ENCODE measurements around the gene SPPL2A. TPM values are rescaled to one million over a fixed set of nuclear protein-coding genes. Genes with fewer than 3 reads are reported as not detected.
A peak's percentile ranks its signal among the peaks of the same experiment; 100 is the strongest.

SPPL2A gene
- total and polyA plus RNA-seq, 10 of the 15 experiments (the other 5 are each of a cell fraction or from before 2014, with no cell fraction given): 11.3 to 83.8 (median 44.0) TPM

DNA sequence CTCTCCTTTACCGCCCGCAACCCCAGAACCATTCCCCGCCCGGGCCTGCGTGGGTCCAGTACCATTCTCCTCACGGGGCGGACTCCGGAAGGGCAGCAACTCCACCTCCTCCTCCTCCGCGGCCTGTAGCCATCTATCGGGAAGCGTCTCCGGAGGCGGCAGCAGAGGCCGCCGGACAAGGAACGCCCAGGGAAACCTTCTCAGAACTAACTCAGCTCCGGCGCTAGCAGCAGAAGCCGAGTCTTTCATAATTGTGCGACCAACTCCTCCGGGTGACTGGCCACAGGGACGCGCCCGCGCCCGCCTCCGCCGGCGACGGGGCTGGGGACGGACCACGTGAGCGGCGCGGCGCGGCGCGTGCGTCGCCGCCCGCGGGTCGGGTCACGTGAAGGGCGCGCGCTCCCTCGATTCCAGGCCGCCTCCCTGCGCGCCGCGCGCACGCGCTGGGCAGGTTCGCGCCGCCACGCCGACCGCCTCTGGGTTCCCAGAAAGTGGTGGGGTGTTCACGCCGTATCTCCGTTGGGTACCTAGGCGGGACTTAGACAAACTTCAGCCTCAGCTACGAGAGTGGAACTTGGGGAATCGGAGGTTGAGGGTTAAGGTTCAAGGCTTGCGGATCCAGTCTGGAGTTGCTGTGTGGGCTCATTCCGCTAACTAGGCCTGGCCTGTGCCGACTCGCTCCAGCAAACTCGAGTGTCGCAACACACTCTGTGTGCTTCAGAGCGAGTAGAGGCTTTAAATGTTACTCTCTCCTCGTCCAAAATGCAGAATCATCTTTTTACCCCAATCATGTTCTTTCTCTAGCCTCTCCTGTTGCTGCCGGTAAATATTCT lies 78.8 kb downstream of the SPPL2A start, which contains the start of gene TRPM7 (continued):
- TF ChIP-seq, protein P1, sequence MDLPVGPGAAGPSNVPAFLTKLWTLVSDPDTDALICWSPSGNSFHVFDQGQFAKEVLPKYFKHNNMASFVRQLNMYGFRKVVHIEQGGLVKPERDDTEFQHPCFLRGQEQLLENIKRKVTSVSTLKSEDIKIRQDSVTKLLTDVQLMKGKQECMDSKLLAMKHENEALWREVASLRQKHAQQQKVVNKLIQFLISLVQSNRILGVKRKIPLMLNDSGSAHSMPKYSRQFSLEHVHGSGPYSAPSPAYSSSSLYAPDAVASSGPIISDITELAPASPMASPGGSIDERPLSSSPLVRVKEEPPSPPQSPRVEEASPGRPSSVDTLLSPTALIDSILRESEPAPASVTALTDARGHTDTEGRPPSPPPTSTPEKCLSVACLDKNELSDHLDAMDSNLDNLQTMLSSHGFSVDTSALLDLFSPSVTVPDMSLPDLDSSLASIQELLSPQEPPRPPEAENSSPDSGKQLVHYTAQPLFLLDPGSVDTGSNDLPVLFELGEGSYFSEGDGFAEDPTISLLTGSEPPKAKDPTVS (IDR thresholded peaks at IDR 0.05; ENCODE audit: low read depth, low read length): no peak
- TF ChIP-seq TBL1XR1 (IDR thresholded peaks at IDR 0.05; ENCODE audit: low read depth, low read length) (peak; percentile 40; the same call in 1 of the 2 replicates), MTA3 (IDR thresholded peaks at IDR 0.05; ENCODE audit: borderline replicate concordance, low read length) (no peak; the same call in 1 of the 2 replicates), BCL11A (IDR thresholded peaks at IDR 0.05; ENCODE audit: low read depth, low read length) (0 out of 2 replicates have a peak, but pooled peaks have one; percentile 29), NFYB (IDR thresholded peaks at IDR 0.05; ENCODE audit: insufficient read depth, low read depth, low read length) (peak; percentile 51; the same call in 1 of the 2 replicates), NFXL1 (IDR thresholded peaks at IDR 0.05; ENCODE audit: borderline replicate concordance) (no peak), CHD4 (IDR thresholded peaks at IDR 0.05) (no peak), SMARCA5 (IDR thresholded peaks at IDR 0.05) (peak; percentile 90), YY1 (IDR thresholded peaks at IDR 0.05; ENCODE audit: low read depth, low read length) (peak; percentile 15; the same call in 1 of the 2 replicates), KDM1A (IDR thresholded peaks at IDR 0.05; ENCODE audit: borderline replicate concordance) (no peak), ZNF207 (IDR thresholded peaks at IDR 0.05; ENCODE audit: borderline replicate concordance) (peak; percentile 73), ZNF217 (IDR thresholded peaks at IDR 0.05) (peak; percentile 55; the same call in 1 of the 2 replicates), LARP7 (IDR thresholded peaks at IDR 0.05) (peak; percentile 54), ETV6 (conservative IDR thresholded peaks at IDR 0.05 in 1 of 2, IDR thresholded peaks at IDR 0.05 in 1 of 2; ENCODE audit: borderline replicate concordance in 1 of 2, low read depth in 1 of 2) (no peak; a peak in 1 of 4 replicates), CHD2 (IDR thresholded peaks at IDR 0.05; ENCODE audit: borderline replicate concordance, low read depth, low read length) (peak; percentile 19; the same call in 1 of the 2 replicates), PML (IDR thresholded peaks at IDR 0.05; ENCODE audit: low read length) (peak; percentile 94)
- TF ChIP-seq, protein P2, sequence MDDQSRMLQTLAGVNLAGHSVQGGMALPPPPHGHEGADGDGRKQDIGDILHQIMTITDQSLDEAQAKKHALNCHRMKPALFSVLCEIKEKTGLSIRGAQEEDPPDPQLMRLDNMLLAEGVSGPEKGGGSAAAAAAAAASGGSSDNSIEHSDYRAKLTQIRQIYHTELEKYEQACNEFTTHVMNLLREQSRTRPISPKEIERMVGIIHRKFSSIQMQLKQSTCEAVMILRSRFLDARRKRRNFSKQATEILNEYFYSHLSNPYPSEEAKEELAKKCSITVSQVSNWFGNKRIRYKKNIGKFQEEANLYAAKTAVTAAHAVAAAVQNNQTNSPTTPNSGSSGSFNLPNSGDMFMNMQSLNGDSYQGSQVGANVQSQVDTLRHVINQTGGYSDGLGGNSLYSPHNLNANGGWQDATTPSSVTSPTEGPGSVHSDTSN (IDR thresholded peaks at IDR 0.05; ENCODE audit: insufficient replicate concordance, low read depth, low read length): no peak
- TF ChIP-seq, protein P3, sequence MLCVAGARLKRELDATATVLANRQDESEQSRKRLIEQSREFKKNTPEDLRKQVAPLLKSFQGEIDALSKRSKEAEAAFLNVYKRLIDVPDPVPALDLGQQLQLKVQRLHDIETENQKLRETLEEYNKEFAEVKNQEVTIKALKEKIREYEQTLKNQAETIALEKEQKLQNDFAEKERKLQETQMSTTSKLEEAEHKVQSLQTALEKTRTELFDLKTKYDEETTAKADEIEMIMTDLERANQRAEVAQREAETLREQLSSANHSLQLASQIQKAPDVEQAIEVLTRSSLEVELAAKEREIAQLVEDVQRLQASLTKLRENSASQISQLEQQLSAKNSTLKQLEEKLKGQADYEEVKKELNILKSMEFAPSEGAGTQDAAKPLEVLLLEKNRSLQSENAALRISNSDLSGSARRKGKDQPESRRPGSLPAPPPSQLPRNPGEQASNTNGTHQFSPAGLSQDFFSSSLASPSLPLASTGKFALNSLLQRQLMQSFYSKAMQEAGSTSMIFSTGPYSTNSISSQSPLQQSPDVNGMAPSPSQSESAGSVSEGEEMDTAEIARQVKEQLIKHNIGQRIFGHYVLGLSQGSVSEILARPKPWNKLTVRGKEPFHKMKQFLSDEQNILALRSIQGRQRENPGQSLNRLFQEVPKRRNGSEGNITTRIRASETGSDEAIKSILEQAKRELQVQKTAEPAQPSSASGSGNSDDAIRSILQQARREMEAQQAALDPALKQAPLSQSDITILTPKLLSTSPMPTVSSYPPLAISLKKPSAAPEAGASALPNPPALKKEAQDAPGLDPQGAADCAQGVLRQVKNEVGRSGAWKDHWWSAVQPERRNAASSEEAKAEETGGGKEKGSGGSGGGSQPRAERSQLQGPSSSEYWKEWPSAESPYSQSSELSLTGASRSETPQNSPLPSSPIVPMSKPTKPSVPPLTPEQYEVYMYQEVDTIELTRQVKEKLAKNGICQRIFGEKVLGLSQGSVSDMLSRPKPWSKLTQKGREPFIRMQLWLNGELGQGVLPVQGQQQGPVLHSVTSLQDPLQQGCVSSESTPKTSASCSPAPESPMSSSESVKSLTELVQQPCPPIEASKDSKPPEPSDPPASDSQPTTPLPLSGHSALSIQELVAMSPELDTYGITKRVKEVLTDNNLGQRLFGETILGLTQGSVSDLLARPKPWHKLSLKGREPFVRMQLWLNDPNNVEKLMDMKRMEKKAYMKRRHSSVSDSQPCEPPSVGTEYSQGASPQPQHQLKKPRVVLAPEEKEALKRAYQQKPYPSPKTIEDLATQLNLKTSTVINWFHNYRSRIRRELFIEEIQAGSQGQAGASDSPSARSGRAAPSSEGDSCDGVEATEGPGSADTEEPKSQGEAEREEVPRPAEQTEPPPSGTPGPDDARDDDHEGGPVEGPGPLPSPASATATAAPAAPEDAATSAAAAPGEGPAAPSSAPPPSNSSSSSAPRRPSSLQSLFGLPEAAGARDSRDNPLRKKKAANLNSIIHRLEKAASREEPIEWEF (IDR thresholded peaks at IDR 0.05; ENCODE audit: insufficient replicate concordance, low read depth, low read length): no peak
- TF ChIP-seq, protein P4, sequence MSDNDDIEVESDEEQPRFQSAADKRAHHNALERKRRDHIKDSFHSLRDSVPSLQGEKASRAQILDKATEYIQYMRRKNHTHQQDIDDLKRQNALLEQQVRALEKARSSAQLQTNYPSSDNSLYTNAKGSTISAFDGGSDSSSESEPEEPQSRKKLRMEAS (IDR thresholded peaks at IDR 0.05; ENCODE audit: low read depth, low read length): peak; percentile 94
- TF ChIP-seq, protein P5, sequence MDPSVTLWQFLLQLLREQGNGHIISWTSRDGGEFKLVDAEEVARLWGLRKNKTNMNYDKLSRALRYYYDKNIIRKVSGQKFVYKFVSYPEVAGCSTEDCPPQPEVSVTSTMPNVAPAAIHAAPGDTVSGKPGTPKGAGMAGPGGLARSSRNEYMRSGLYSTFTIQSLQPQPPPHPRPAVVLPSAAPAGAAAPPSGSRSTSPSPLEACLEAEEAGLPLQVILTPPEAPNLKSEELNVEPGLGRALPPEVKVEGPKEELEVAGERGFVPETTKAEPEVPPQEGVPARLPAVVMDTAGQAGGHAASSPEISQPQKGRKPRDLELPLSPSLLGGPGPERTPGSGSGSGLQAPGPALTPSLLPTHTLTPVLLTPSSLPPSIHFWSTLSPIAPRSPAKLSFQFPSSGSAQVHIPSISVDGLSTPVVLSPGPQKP (IDR thresholded peaks at IDR 0.05; ENCODE audit: low read depth, low read length): no peak

Measured in GM12878 (cell line).